C4-2B (cell line): ENCODE data around the gene ASGR1.

ENCODE experiments used
- CTCF ChIP-seq: fragments of 450-650 bp; conservative IDR thresholded peaks from 2 replicates; pipeline ENCODE4 v1.5.1; 2017; ENCODE audit warnings: mild to moderate bottlenecking
- ZFX ChIP-seq: fragments of 450-650 bp; IDR thresholded peaks from 2 replicates; pipeline ENCODE4 v1.6.1; 2017

GRCh38 chr17:7184091-7184488 lies 4.9 kb upstream of the ASGR1 start:
- TF ChIP-seq CTCF = no peak
- TF ChIP-seq ZFX = no peak
